Ishikawa (cell line): ENCODE data around the gene TMEM72.

Source experiments
- EP300 ChIP-seq: IDR thresholded peaks from 2 replicates; pipeline ENCODE4 v1.6.1; 2012; ENCODE audit warnings: borderline replicate concordance
- FOXM1 ChIP-seq: IDR thresholded peaks from 2 replicates; pipeline ENCODE4 v1.6.1; 2012; ENCODE audit warnings: low read depth, borderline replicate concordance
- MAX ChIP-seq: IDR thresholded peaks from 2 replicates; pipeline ENCODE4 v1.6.1; 2012
- REST ChIP-seq: IDR thresholded peaks from 2 replicates; pipeline ENCODE4 v1.6.1; 2012; ENCODE audit warnings: low read depth, mild to moderate bottlenecking
- TAF1 ChIP-seq: IDR thresholded peaks from 2 replicates; pipeline ENCODE4 v1.6.1; 2012; ENCODE audit warnings: low read depth, mild to moderate bottlenecking
- USF1 ChIP-seq: IDR thresholded peaks from 2 replicates; pipeline ENCODE4 v1.6.1; 2012

- TF ChIP-seq EP300 (no peak), TAF1 (no peak), USF1 (no peak), MAX (no peak), FOXM1 (no peak), REST (no peak)
Measured at GRCh38 chr10:44969854-44970253, 58.7 kb downstream of the TMEM72 start.
